ENCODE measurements around the gene ADPRHL1. TPM values are rescaled to one million over a fixed set of nuclear protein-coding genes. Genes with fewer than 3 reads are reported as not detected.
"Not testable (repeated sequence)": the region's sequence is repeated elsewhere in the genome, so short reads cannot be mapped to it uniquely, and the experiment has no call there.

The ADPRHL1 gene
- total and polyA plus RNA-seq, 7 donors = 186 to 776 (median 294) TPM

- intact Hi-C loops (cut with DNase I) = loop anchor here (2.0 to 10.0 kb wide), 5 partner anchors 67 to 447 kb away; no protein-coding TSS in a partner anchor
- no peaks in the 10 kb centered on the region for H3K36me3 ChIP-seq (ENCODE audit: insufficient read depth in 1 of 2, low read depth in 1 of 2)
- peak overlapping the region; percentile 84 for H3K4me3 ChIP-seq
- H3K27me3 ChIP-seq (ENCODE audit: insufficient read depth in 3 of 3, low read length in 2 of 3) = no peaks in the 10 kb centered on the region
- 41 to 48% (median 42%) methylated on average over 13 of the region's 13 CpGs for WGBS, 3 donors
- no peak overlapping the region for H3K27ac ChIP-seq
- peaks cover 14% of the 10 kb centered on the region for H3K4me1 ChIP-seq
- DNase-seq (no peak), ATAC-seq (peak in 1 of 4 donors; percentile 15)
- no peaks in the 10 kb centered on the region for H3K9me3 ChIP-seq
- TF ChIP-seq CTCF (IDR thresholded peaks at IDR 0.05) = no peak
Measured at GRCh38 chr13:113394339-113394640, 59.0 kb downstream of the ADPRHL1 start.

DNA sequence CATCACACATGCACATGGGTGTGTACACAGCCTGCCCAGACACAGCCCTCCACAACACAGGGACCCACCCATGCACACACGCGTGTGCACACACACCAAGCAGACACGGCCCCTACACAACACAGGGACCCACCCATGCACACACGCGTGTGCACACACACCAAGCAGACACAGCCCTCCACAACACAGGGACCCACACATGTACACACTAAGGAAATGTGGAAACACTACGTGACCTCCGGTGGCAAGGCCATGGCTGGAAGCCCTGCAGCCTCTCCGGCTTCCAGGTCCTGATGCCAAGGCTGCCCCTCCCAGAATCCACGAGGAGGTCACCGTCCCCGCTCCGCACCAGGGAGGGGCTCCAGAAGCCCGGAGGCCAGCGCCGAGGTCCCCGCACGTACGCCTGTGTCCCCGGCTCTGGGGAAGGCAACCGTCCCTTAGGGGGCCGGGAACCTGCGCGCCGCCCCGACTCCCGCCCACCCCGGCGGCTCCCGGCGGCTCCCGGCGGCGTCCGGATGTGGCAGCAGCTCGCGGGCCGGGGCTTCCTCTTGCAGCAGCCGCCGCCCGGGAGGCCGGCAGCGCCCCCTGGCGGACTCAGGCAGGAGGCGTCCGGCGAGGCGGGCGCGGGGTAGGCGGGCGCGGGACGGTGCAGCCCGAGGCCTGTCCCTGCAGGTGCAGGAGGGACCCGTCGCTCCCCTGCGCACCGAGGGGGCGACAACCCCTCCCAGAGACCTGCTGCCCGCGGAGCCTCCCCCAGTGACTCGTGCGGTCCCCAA lies 59.5 kb downstream of the ADPRHL1 start:
- peak; percentile 92 for TF ChIP-seq CTCF (IDR thresholded peaks at IDR 0.05)
- WGBS, 3 donors = 2 to 3% (median 3%) methylated on average over 46 to 63 of the region's 63 CpGs
- Histone ChIP-seq H3K27me3 (ENCODE audit: insufficient read depth in 3 of 3, low read length in 2 of 3) (no peaks in the 10 kb centered on the region), H3K9me3 (no peaks in the 10 kb centered on the region), H3K36me3 (ENCODE audit: insufficient read depth in 1 of 2, low read depth in 1 of 2) (no peaks in the 10 kb centered on the region), H3K4me1 (peaks cover 9% of the 10 kb centered on the region), H3K4me3 (peak overlapping the region; percentile 84), H3K27ac (peak overlapping the region; percentile 73)
- ATAC-seq (peak; percentile 71 to 88 (median 75)), DNase-seq (peak; percentile 88 to 91)
- intact Hi-C loops (cut with DNase I) = loop anchor here (2.0 to 10.0 kb wide), 5 partner anchors 66 to 446 kb away; no protein-coding TSS in a partner anchor

- 39 to 65% (median 44%) methylated on average over 13 of the region's 13 CpGs for WGBS, 3 donors
- Histone ChIP-seq H3K27ac (no peak overlapping the region), H3K4me3 (peak overlapping the region; percentile 84), H3K4me1 (peaks cover 8% of the 10 kb centered on the region), H3K27me3 (ENCODE audit: insufficient read depth in 3 of 3, low read length in 2 of 3) (no peaks in the 10 kb centered on the region), H3K9me3 (no peaks in the 10 kb centered on the region), H3K36me3 (ENCODE audit: insufficient read depth in 1 of 2, low read depth in 1 of 2) (no peaks in the 10 kb centered on the region)
- intact Hi-C loops (cut with DNase I) = loop anchor here (5.0 to 10.0 kb wide), 4 partner anchors 66 to 446 kb away; no protein-coding TSS in a partner anchor
- TF ChIP-seq CTCF (IDR thresholded peaks at IDR 0.05) = no peak
- DNase-seq (no peak), ATAC-seq (peak; percentile 0 to 12 (median 7))
Measured at GRCh38 chr13:113393226-113393562, 60.1 kb downstream of the ADPRHL1 start.

DNA sequence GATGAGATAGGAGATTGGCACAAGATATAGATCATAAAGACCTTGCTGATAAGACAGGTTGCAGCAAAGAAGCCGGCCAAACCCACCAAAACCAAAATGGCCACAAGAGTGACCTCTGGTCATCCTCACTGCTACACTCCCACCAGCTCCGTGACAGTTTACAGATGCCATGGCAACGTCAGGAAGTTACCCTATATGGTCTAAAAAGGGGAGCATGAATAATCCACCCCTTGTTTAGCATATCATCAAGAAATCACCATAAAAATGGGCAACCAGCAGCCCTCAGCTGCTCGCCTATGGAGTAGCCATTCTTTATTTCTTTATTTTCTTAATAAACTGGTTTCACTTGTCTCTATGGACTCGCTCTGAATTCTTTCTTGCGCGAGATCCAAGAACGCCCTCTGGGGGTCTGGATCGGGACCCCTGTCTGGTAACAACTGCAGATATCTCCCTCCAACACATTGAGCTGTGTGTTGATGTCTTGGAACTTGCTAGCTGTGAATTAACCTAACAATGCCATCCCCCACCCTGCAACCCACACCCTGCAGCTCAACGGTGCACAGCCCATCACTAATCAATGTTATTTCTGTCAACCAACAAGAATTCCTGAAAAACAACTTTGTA lies 62.3 kb downstream of the ADPRHL1 start:
- no peak for DNase-seq
- H3K27me3 ChIP-seq (ENCODE audit: insufficient read depth in 3 of 3, low read length in 2 of 3) = no peaks in the 10 kb centered on the region
- H3K4me1 ChIP-seq = peaks cover 8% of the 10 kb centered on the region
- intact Hi-C loops (cut with DNase I) = loop anchor here (5.0 to 10.0 kb wide), 4 partner anchors 64 to 444 kb away; no protein-coding TSS in a partner anchor
- no peaks in the 10 kb centered on the region for H3K9me3 ChIP-seq
- H3K4me3 ChIP-seq = no peak overlapping the region
- H3K36me3 ChIP-seq (ENCODE audit: insufficient read depth in 1 of 2, low read depth in 1 of 2) = no peaks in the 10 kb centered on the region
- TF ChIP-seq CTCF (IDR thresholded peaks at IDR 0.05) = no peak
- H3K27ac ChIP-seq = no peak overlapping the region
- WGBS, 3 donors = 51 to 61% (median 53%) methylated on average over 10 of the region's 10 CpGs
- no peak for ATAC-seq

- DNase-seq; intact Hi-C loops (cut with DNase I): not testable (repeated sequence)
- WGBS, 3 donors = 92 to 96% (median 94%) methylated on average over 8 of the region's 8 CpGs
Measured at GRCh38 chr13:113389586-113389985, 63.7 kb downstream of the ADPRHL1 start.

More at GRCh38 chr13:113389586-113389985, 63.7 kb downstream of the ADPRHL1 start:
- not testable (repeated sequence) for H3K27me3 ChIP-seq (ENCODE audit: insufficient read depth in 3 of 3, low read length in 2 of 3); H3K36me3 ChIP-seq (ENCODE audit: insufficient read depth in 1 of 2, low read depth in 1 of 2); H3K27ac ChIP-seq; H3K4me3 ChIP-seq; ATAC-seq; H3K9me3 ChIP-seq; H3K4me1 ChIP-seq

All from psoas muscle (tissue), 8 donors.